WTC11 (cell line): ENCODE measurements around the gene SLIT3.

ENCODE experiments used
- CTCF ChIP-seq: fragments of 200-600 bp; IDR thresholded peaks from 2 replicates; pipeline ENCODE4 v1.8.0; 2022; ENCODE audit warnings: antibody characterized with exemption
- E2F5 ChIP-seq: sonication (generic); formaldehyde crosslinking; IDR thresholded peaks from 2 replicates; pipeline ENCODE4 v1.8.1; 2022; ENCODE audit warnings: mild to moderate bottlenecking, moderate library complexity, missing genetic modification reagents
- FOXP4 ChIP-seq: sonication (generic); formaldehyde crosslinking; IDR thresholded peaks from 2 replicates; pipeline ENCODE4 v1.8.0; 2022; ENCODE audit warnings: mild to moderate bottlenecking, missing genetic modification reagents
- KAT7 ChIP-seq: sonication (generic); formaldehyde crosslinking; IDR thresholded peaks from 2 replicates; pipeline ENCODE4 v1.8.1; 2023; ENCODE audit warnings: missing genetic modification reagents, mild to moderate bottlenecking, borderline replicate concordance
- NFYB ChIP-seq: sonication (generic); formaldehyde crosslinking; conservative IDR thresholded peaks from 2 replicates; pipeline ENCODE4 v1.8.0; 2022; ENCODE audit warnings: low read depth, missing genetic modification reagents
- NR1H2 ChIP-seq: sonication (generic); formaldehyde crosslinking; IDR thresholded peaks from 2 replicates; pipeline ENCODE4 v1.9.0; 2021; ENCODE audit warnings: mild to moderate bottlenecking, moderate library complexity, missing genetic modification reagents
- NR3C1 ChIP-seq: sonication (generic); formaldehyde crosslinking; conservative IDR thresholded peaks from 2 replicates; pipeline ENCODE4 v1.8.1; 2023; ENCODE audit warnings: low read depth, mild to moderate bottlenecking, missing genetic modification reagents
- SP1 ChIP-seq: sonication (generic); formaldehyde crosslinking; conservative IDR thresholded peaks from 2 replicates; pipeline ENCODE4 v1.8.1; 2022; ENCODE audit warnings: missing genetic modification reagents
- USF2 ChIP-seq: sonication (generic); formaldehyde crosslinking; IDR thresholded peaks from 2 replicates; pipeline ENCODE4 v1.8.1; 2023; ENCODE audit warnings: mild to moderate bottlenecking, missing genetic modification reagents, moderate library complexity
- ZBTB21 ChIP-seq: sonication (generic); formaldehyde crosslinking; IDR thresholded peaks from 2 replicates; pipeline ENCODE4 v1.8.1; 2023; ENCODE audit warnings: mild to moderate bottlenecking, missing genetic modification reagents, borderline replicate concordance
- ZNF263 ChIP-seq: sonication (generic); formaldehyde crosslinking; IDR thresholded peaks from 2 replicates; pipeline ENCODE4 v1.8.1; 2022; ENCODE audit warnings: low read depth, mild to moderate bottlenecking, moderate library complexity, missing genetic modification reagents

GRCh38 chr5:168680395-168680794 is 620.5 kb downstream of the SLIT3 start:
- TF ChIP-seq USF2 (CRISPR knock-in tag), result no peak
- TF ChIP-seq CTCF, result no peak
- TF ChIP-seq ZNF263 (CRISPR knock-in tag), result no peak
- no peak for TF ChIP-seq NFYB (CRISPR knock-in tag)
- TF ChIP-seq NR1H2 (CRISPR knock-in tag), result no peak
- TF ChIP-seq E2F5 (CRISPR knock-in tag), result no peak
- TF ChIP-seq NR3C1 (CRISPR knock-in tag), result no peak
- TF ChIP-seq KAT7, result no peak
- TF ChIP-seq FOXP4 (CRISPR knock-in tag), result no peak
- no peak for TF ChIP-seq ZBTB21 (CRISPR knock-in tag)
- no peak for TF ChIP-seq SP1 (CRISPR knock-in tag)
